ENCODE measurements around the gene SLC36A3.

The SLC36A3 gene

GRCh38 chr5:151288180-151288579, 15.4 kb downstream of the SLC36A3 start:
- FAIRE-seq (peak; percentile 60), DNase-seq (ENCODE audit: insufficient read length, low spot score) (no peak)

GRCh38 chr5:151286246-151286645, 17.3 kb downstream of the SLC36A3 start:
- DNase-seq (ENCODE audit: insufficient read length, low spot score) (no peak), FAIRE-seq (no peak)
- TF ChIP-seq PAX5 (IDR thresholded peaks at IDR 0.05; ENCODE audit: insufficient read depth, low read length, severe bottlenecking) = no peak
- TF ChIP-seq POU2F2 (IDR thresholded peaks at IDR 0.05; ENCODE audit: low read depth, low read length) = no peak
- TF ChIP-seq POLR2AphosphoS5 (IDR thresholded peaks at IDR 0.05; ENCODE audit: low read depth, low read length) = no peak
- no peak for TF ChIP-seq POLR2A (IDR thresholded peaks at IDR 0.05; ENCODE audit: low read depth, low read length)
- no peak for TF ChIP-seq TAF1 (IDR thresholded peaks at IDR 0.05; ENCODE audit: low read depth, low read length)
- TF ChIP-seq SPI1 (IDR thresholded peaks at IDR 0.05; ENCODE audit: low read depth, low read length) = no peak

More at GRCh38 chr5:151288180-151288579, 15.4 kb downstream of the SLC36A3 start:
- TF ChIP-seq SPI1 (IDR thresholded peaks at IDR 0.05; ENCODE audit: low read depth, low read length) (no peak), PAX5 (IDR thresholded peaks at IDR 0.05; ENCODE audit: insufficient read depth, low read length, severe bottlenecking) (no peak), POU2F2 (IDR thresholded peaks at IDR 0.05; ENCODE audit: low read depth, low read length) (no peak), POLR2AphosphoS5 (IDR thresholded peaks at IDR 0.05; ENCODE audit: low read depth, low read length) (no peak), POLR2A (IDR thresholded peaks at IDR 0.05; ENCODE audit: low read depth, low read length) (no peak), TAF1 (IDR thresholded peaks at IDR 0.05; ENCODE audit: low read depth, low read length) (no peak)

GRCh38 chr5:151285683-151286082, 17.9 kb downstream of the SLC36A3 start:
- FAIRE-seq (no peak), DNase-seq (ENCODE audit: insufficient read length, low spot score) (no peak)
- TF ChIP-seq SPI1 (IDR thresholded peaks at IDR 0.05; ENCODE audit: low read depth, low read length) = no peak
- no peak for TF ChIP-seq POLR2A (IDR thresholded peaks at IDR 0.05; ENCODE audit: low read depth, low read length)
- TF ChIP-seq TAF1 (IDR thresholded peaks at IDR 0.05; ENCODE audit: low read depth, low read length) = no peak
- TF ChIP-seq PAX5 (IDR thresholded peaks at IDR 0.05; ENCODE audit: insufficient read depth, low read length, severe bottlenecking) = no peak
- no peak for TF ChIP-seq POLR2AphosphoS5 (IDR thresholded peaks at IDR 0.05; ENCODE audit: low read depth, low read length)
- no peak for TF ChIP-seq POU2F2 (IDR thresholded peaks at IDR 0.05; ENCODE audit: low read depth, low read length)

- DNase-seq (ENCODE audit: insufficient read length, low spot score) = no peak
- no peak for TF ChIP-seq TAF1 (IDR thresholded peaks at IDR 0.05; ENCODE audit: low read depth, low read length)
- TF ChIP-seq POLR2AphosphoS5 (IDR thresholded peaks at IDR 0.05; ENCODE audit: low read depth, low read length) = no peak
- TF ChIP-seq PAX5 (IDR thresholded peaks at IDR 0.05; ENCODE audit: insufficient read depth, low read length, severe bottlenecking) = no peak
- no peak for TF ChIP-seq POU2F2 (IDR thresholded peaks at IDR 0.05; ENCODE audit: low read depth, low read length)
- no peak for TF ChIP-seq SPI1 (IDR thresholded peaks at IDR 0.05; ENCODE audit: low read depth, low read length)
- TF ChIP-seq POLR2A (IDR thresholded peaks at IDR 0.05; ENCODE audit: low read depth, low read length) = no peak
Measured at GRCh38 chr5:151284392-151284967, 19.1 kb downstream of the SLC36A3 start.

GRCh38 chr5:151283120-151283825, 20.3 kb downstream of the SLC36A3 start:
- FAIRE-seq = no peak
- no peak for DNase-seq (ENCODE audit: insufficient read length, low spot score)
- no peak for TF ChIP-seq POLR2AphosphoS5 (IDR thresholded peaks at IDR 0.05; ENCODE audit: low read depth, low read length)
- TF ChIP-seq POLR2A (IDR thresholded peaks at IDR 0.05; ENCODE audit: low read depth, low read length) = no peak
- TF ChIP-seq PAX5 (IDR thresholded peaks at IDR 0.05; ENCODE audit: insufficient read depth, low read length, severe bottlenecking) = no peak
- TF ChIP-seq TAF1 (IDR thresholded peaks at IDR 0.05; ENCODE audit: low read depth, low read length) = no peak
- no peak for TF ChIP-seq SPI1 (IDR thresholded peaks at IDR 0.05; ENCODE audit: low read depth, low read length)
- no peak for TF ChIP-seq POU2F2 (IDR thresholded peaks at IDR 0.05; ENCODE audit: low read depth, low read length)

More at GRCh38 chr5:151284392-151284967, 19.1 kb downstream of the SLC36A3 start:
- FAIRE-seq = peak; percentile 20

GRCh38 chr5:151281001-151281639, 22.4 kb downstream of the SLC36A3 start:
- no peak for DNase-seq (ENCODE audit: insufficient read length, low spot score)
- FAIRE-seq = no peak
- TF ChIP-seq PAX5 (IDR thresholded peaks at IDR 0.05; ENCODE audit: insufficient read depth, low read length, severe bottlenecking) (no peak), POU2F2 (IDR thresholded peaks at IDR 0.05; ENCODE audit: low read depth, low read length) (no peak), SPI1 (IDR thresholded peaks at IDR 0.05; ENCODE audit: low read depth, low read length) (no peak), POLR2A (IDR thresholded peaks at IDR 0.05; ENCODE audit: low read depth, low read length) (no peak), TAF1 (IDR thresholded peaks at IDR 0.05; ENCODE audit: low read depth, low read length) (no peak), POLR2AphosphoS5 (IDR thresholded peaks at IDR 0.05; ENCODE audit: low read depth, low read length) (no peak)

- FAIRE-seq (no peak), DNase-seq (ENCODE audit: insufficient read length, low spot score) (no peak)
- TF ChIP-seq POLR2A (IDR thresholded peaks at IDR 0.05; ENCODE audit: low read depth, low read length) = no peak
- no peak for TF ChIP-seq POLR2AphosphoS5 (IDR thresholded peaks at IDR 0.05; ENCODE audit: low read depth, low read length)
- TF ChIP-seq TAF1 (IDR thresholded peaks at IDR 0.05; ENCODE audit: low read depth, low read length) = no peak
- no peak for TF ChIP-seq POU2F2 (IDR thresholded peaks at IDR 0.05; ENCODE audit: low read depth, low read length)
- no peak for TF ChIP-seq SPI1 (IDR thresholded peaks at IDR 0.05; ENCODE audit: low read depth, low read length)
- TF ChIP-seq PAX5 (IDR thresholded peaks at IDR 0.05; ENCODE audit: insufficient read depth, low read length, severe bottlenecking) = no peak
Measured at GRCh38 chr5:151280443-151280842, 23.1 kb downstream of the SLC36A3 start.

GRCh38 chr5:151278845-151279244, 24.7 kb downstream of the SLC36A3 start:
- DNase-seq (ENCODE audit: insufficient read length, low spot score) = no peak
- TF ChIP-seq SPI1 (IDR thresholded peaks at IDR 0.05; ENCODE audit: low read depth, low read length) (no peak), PAX5 (IDR thresholded peaks at IDR 0.05; ENCODE audit: insufficient read depth, low read length, severe bottlenecking) (no peak), TAF1 (IDR thresholded peaks at IDR 0.05; ENCODE audit: low read depth, low read length) (no peak), POLR2AphosphoS5 (IDR thresholded peaks at IDR 0.05; ENCODE audit: low read depth, low read length) (no peak), POU2F2 (IDR thresholded peaks at IDR 0.05; ENCODE audit: low read depth, low read length) (no peak), POLR2A (IDR thresholded peaks at IDR 0.05; ENCODE audit: low read depth, low read length) (no peak)
- no peak for FAIRE-seq

- TF ChIP-seq SPI1 (IDR thresholded peaks at IDR 0.05; ENCODE audit: low read depth, low read length) = no peak
- TF ChIP-seq POU2F2 (IDR thresholded peaks at IDR 0.05; ENCODE audit: low read depth, low read length) = no peak
- FAIRE-seq (no peak), DNase-seq (ENCODE audit: insufficient read length, low spot score) (no peak)
Measured at GRCh38 chr5:151275803-151276202, 27.8 kb downstream of the SLC36A3 start.

Data from GM12891 (cell line).